ENCODE data around the gene TMEM129. TPM values are rescaled to one million over a fixed set of nuclear protein-coding genes. Genes with fewer than 3 reads are reported as not detected.

The TMEM129 gene
- total RNA-seq, 1 donor from 2014 or later: 29.6 TPM

DNA sequence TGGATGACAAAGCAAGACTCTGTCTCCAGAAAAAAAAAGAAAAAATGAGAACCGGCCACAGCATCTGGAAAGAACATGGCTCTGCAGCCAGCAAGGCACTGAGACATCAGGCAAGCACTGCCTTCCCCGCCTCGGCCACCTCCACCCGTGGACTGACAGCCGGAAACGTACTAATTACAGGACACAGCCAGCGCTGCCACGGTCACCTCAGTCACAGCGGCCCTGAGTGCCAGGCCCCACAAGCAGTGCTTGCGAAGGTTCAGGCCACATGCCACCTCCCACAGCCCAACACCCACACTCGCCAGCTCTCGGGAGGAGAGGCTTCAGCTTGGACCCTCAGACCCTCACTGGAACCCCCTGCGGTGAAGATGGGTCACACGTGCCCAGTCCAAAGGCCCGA is 53.9 kb downstream of the TMEM129 start:
- TF ChIP-seq CTCF (IDR thresholded peaks at IDR 0.05; ENCODE audit: borderline replicate concordance): no peak
- peaks cover 13% of the 10 kb centered on the region for H3K4me1 ChIP-seq
- H3K27ac ChIP-seq (replicated peaks): no peak overlapping the region
- H3K27me3 ChIP-seq (ENCODE audit: low read depth): no peaks in the 10 kb centered on the region
- intact Hi-C loops (cut with micrococcal nuclease): no loop called here
- H3K9me3 ChIP-seq (replicated peaks): no peaks in the 10 kb centered on the region
- no peak overlapping the region for H3K4me3 ChIP-seq
- no peak for DNase-seq
- H3K36me3 ChIP-seq: no peaks in the 10 kb centered on the region

GRCh38 chr4:1666391-1666790 is 54.7 kb downstream of the TMEM129 start:
- no peak for TF ChIP-seq CTCF (IDR thresholded peaks at IDR 0.05; ENCODE audit: borderline replicate concordance)
- no peaks in the 10 kb centered on the region for H3K9me3 ChIP-seq (replicated peaks)
- H3K4me1 ChIP-seq: peaks cover 13% of the 10 kb centered on the region
- intact Hi-C loops (cut with micrococcal nuclease): no loop called here
- peak overlapping the region; percentile 75 for H3K27ac ChIP-seq (replicated peaks)
- H3K27me3 ChIP-seq (ENCODE audit: low read depth): no peaks in the 10 kb centered on the region
- no peaks in the 10 kb centered on the region for H3K36me3 ChIP-seq
- no peak overlapping the region for H3K4me3 ChIP-seq
- peak; percentile 70 for DNase-seq

Other genes with a start within 250 kb of the TMEM129 start
- 0.71 TPM for gene FAM53A, start 37.0 kb downstream of the TMEM129 start, total RNA-seq
- 11.7 TPM for gene SLBP, start 9.0 kb downstream of the TMEM129 start, total RNA-seq
- 5.8 TPM for gene TACC3, start 198 bp upstream of the TMEM129 start, total RNA-seq
- gene FGFR3, start 72.0 kb upstream of the TMEM129 start, total RNA-seq: 3.5 TPM
- gene LETM1, start 134.8 kb upstream of the TMEM129 start, total RNA-seq: 38.8 TPM
- 42.5 TPM for gene NSD2, start 150.1 kb upstream of the TMEM129 start, total RNA-seq